Hepatocyte (in vitro differentiated cells): ENCODE data around the gene CEP131. TPM values are rescaled to one million over a fixed set of nuclear protein-coding genes. Genes with fewer than 3 reads are reported as not detected.

ENCODE experiments used
- DNase-seq: peaks from one replicate; pipeline ENCODE4 v3.0.0-alpha.2; 2016; ENCODE audit warnings: low spot score
- H2AFZ ChIP-seq: fragments of 200-600 bp; sonication (generic); 2 replicates; pipeline ENCODE4 v1.6.0; 2016; ENCODE audit warnings: antibody characterized with exemption, mild to moderate bottlenecking
- H3K27ac ChIP-seq: fragments of 200-600 bp; sonication (generic); 2 replicates; pipeline ENCODE4 v1.5.1; 2016; ENCODE audit warnings: mild to moderate bottlenecking
- H3K27me3 ChIP-seq: fragments of 200-600 bp; sonication (generic); 2 replicates; pipeline ENCODE4 v1.6.1; 2016
- H3K36me3 ChIP-seq: fragments of 200-600 bp; sonication (generic); replicated peaks from 2 replicates; pipeline ENCODE4 v1.5.1; 2016; ENCODE audit warnings: low read depth; ENCODE audit not compliant: insufficient read depth
- H3K4me1 ChIP-seq: fragments of 200-600 bp; sonication (generic); 2 replicates; pipeline ENCODE4 v1.5.1; 2016; ENCODE audit warnings: mild to moderate bottlenecking, moderate library complexity; ENCODE audit not compliant: insufficient read depth
- H3K4me2 ChIP-seq: fragments of 200-600 bp; sonication (generic); 2 replicates; pipeline ENCODE4 v1.6.0; 2016
- H3K4me3 ChIP-seq: fragments of 200-600 bp; sonication (generic); 2 replicates; pipeline ENCODE4 v1.5.1; 2016; ENCODE audit warnings: mild to moderate bottlenecking
- H3K79me2 ChIP-seq: fragments of 200-600 bp; sonication (generic); 2 replicates; pipeline ENCODE4 v1.6.0; 2017; ENCODE audit warnings: mild to moderate bottlenecking
- H3K9me2 ChIP-seq: fragments of 200-600 bp; sonication (generic); replicated peaks from 2 replicates; pipeline ENCODE4 v1.6.0; 2017; ENCODE audit warnings: mild to moderate bottlenecking; ENCODE audit not compliant: insufficient read depth
- H3K9me3 ChIP-seq: fragments of 200-600 bp; sonication (generic); 2 replicates; pipeline ENCODE4 v1.5.1; 2016; ENCODE audit warnings: low read depth, mild to moderate bottlenecking
- H4K20me1 ChIP-seq: fragments of 200-600 bp; sonication (generic); 2 replicates; pipeline ENCODE4 v1.6.0; 2016; ENCODE audit warnings: mild to moderate bottlenecking; ENCODE audit not compliant: insufficient read depth, poor library complexity, severe bottlenecking
- EZH2 ChIP-seq: fragments of 200-600 bp; sonication (generic); IDR thresholded peaks from 2 replicates; pipeline ENCODE4 v1.6.1; 2016; ENCODE audit warnings: antibody characterized with exemption, mild to moderate bottlenecking, borderline replicate concordance
- EZH2phosphoT487 ChIP-seq: fragments of 200-600 bp; sonication (generic); IDR thresholded peaks from one replicate; pipeline ENCODE4 v1.6.1; 2018; ENCODE audit warnings: antibody characterized with exemption, mild to moderate bottlenecking, low read depth, moderate library complexity; ENCODE audit not compliant: unreplicated experiment, severe bottlenecking
- WGBS: methylation state at CpG from one replicate; pipeline ENCODE4 v1.1.6; 2016; ENCODE audit warnings: low lambda C conversion rate; ENCODE audit errors: missing lambda C conversion rate; 5-methylcytosine and 5-hydroxymethylcytosine counted together
- polyA plus RNA-seq: library from polyadenylated mRNA; unstranded; fragments of >200 nt; fragmentation: Nextera tagmentation; extraction: Ambion mirVana; gene quantifications from 2 replicates; pipeline ENCODE4 v1.2.1, GENCODE V29; 2016
- total RNA-seq: library from RNA; depleted of rRNA; stranded (reverse); fragments of >200 nt; gene quantifications from 2 replicates; pipeline ENCODE4 v1.2.3, GENCODE V29; 2014
- TF ChIP-seq, protein P1 (sequence below): fragments of 200-600 bp; sonication (generic); IDR thresholded peaks from 2 replicates; pipeline ENCODE4 v1.5.1; 2016; ENCODE audit warnings: antibody characterized with exemption, mild to moderate bottlenecking; ENCODE audit not compliant: poor library complexity

CEP131 gene
- total and polyA plus RNA-seq, 2 experiments from 2014 or later, result 7.3 to 10.1 TPM

GRCh38 chr17:81241648-81242420 is 19.1 kb upstream of the CEP131 start:
- Histone ChIP-seq H3K27ac (no peak overlapping the region), H3K9me2 (no peaks in the 10 kb centered on the region), H3K4me3 (no peak overlapping the region), H3K27me3 (no peaks in the 10 kb centered on the region), H4K20me1 (no peaks in the 10 kb centered on the region), H3K79me2 (peaks cover 31% of the 10 kb centered on the region), H3K4me1 (peaks cover 11% of the 10 kb centered on the region), H3K4me2 (no peak overlapping the region), H2AFZ (no peak overlapping the region), H3K36me3 (no peaks in the 10 kb centered on the region), H3K9me3 (no peaks in the 10 kb centered on the region)
- peak; percentile 73 for DNase-seq
- 57% methylated on average over 20 of the region's 26 CpGs for WGBS
- no peak for TF ChIP-seq EZH2
- TF ChIP-seq, protein P1, sequence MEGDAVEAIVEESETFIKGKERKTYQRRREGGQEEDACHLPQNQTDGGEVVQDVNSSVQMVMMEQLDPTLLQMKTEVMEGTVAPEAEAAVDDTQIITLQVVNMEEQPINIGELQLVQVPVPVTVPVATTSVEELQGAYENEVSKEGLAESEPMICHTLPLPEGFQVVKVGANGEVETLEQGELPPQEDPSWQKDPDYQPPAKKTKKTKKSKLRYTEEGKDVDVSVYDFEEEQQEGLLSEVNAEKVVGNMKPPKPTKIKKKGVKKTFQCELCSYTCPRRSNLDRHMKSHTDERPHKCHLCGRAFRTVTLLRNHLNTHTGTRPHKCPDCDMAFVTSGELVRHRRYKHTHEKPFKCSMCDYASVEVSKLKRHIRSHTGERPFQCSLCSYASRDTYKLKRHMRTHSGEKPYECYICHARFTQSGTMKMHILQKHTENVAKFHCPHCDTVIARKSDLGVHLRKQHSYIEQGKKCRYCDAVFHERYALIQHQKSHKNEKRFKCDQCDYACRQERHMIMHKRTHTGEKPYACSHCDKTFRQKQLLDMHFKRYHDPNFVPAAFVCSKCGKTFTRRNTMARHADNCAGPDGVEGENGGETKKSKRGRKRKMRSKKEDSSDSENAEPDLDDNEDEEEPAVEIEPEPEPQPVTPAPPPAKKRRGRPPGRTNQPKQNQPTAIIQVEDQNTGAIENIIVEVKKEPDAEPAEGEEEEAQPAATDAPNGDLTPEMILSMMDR, result peak; percentile 66

- Histone ChIP-seq H3K4me2 (no peak overlapping the region), H3K27ac (no peak overlapping the region), H2AFZ (no peak overlapping the region), H3K9me3 (no peaks in the 10 kb centered on the region), H3K4me1 (peaks cover 11% of the 10 kb centered on the region), H3K36me3 (no peaks in the 10 kb centered on the region), H3K27me3 (no peaks in the 10 kb centered on the region), H3K9me2 (no peaks in the 10 kb centered on the region), H4K20me1 (no peaks in the 10 kb centered on the region), H3K4me3 (no peak overlapping the region), H3K79me2 (peaks cover 31% of the 10 kb centered on the region)
- TF ChIP-seq EZH2phosphoT487, result no peak
- TF ChIP-seq, protein P1, result no peak
- TF ChIP-seq EZH2, result no peak
- no peak for DNase-seq
- 94% methylated on average over 10 of the region's 10 CpGs for WGBS
Measured at GRCh38 chr17:81241203-81241602, 18.4 kb upstream of the CEP131 start.

DNA sequence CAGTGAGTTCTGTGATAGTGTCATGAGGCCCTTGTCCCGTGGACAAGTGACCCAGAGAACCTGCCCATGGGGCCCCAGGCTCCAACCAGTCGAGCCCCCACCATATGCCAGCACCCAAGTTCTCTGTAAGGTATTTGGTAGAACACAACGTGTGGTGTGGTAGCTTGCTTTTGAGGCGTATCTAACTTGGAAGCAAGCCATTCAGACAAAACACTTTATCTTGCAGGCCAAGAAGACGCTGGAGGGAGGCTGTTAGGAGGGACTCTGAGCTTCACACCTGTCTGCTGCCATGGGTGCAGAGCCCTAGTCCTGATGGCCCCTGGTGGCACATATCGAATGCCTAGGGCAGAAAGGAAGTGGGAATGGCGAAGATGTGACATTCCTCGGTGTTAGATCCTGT is 18.0 kb upstream of the CEP131 start:
- WGBS, result 87% methylated on average over 8 of the region's 8 CpGs
- Histone ChIP-seq H3K36me3 (no peaks in the 10 kb centered on the region), H3K27ac (no peak overlapping the region), H3K4me3 (no peak overlapping the region), H3K4me2 (peak overlapping the region; percentile 83), H3K9me3 (no peaks in the 10 kb centered on the region), H3K9me2 (no peaks in the 10 kb centered on the region), H3K27me3 (no peaks in the 10 kb centered on the region), H3K79me2 (peaks cover 31% of the 10 kb centered on the region), H2AFZ (no peak overlapping the region), H3K4me1 (peaks cover 13% of the 10 kb centered on the region), H4K20me1 (no peaks in the 10 kb centered on the region)
- no peak for DNase-seq
- TF ChIP-seq EZH2, result no peak
- TF ChIP-seq EZH2phosphoT487, result no peak
- TF ChIP-seq, protein P1, result no peak
